Hematopoietic multipotent progenitor cell treated with erythropoietin and hydrocortisone succinate and interleukin-3 and kit ligand, for 17 days (in vitro differentiated cells): ENCODE results near the gene CMTM2.
"Not testable (repeated sequence)": the region's sequence is repeated elsewhere in the genome, so short reads cannot be mapped to it uniquely, and the experiment has no call there.

Source experiments
- DNase-seq: peaks from one replicate; pipeline ENCODE4 v3.0.0-alpha.2; 2015; ENCODE audit warnings: low spot score

CMTM2 gene

DNA sequence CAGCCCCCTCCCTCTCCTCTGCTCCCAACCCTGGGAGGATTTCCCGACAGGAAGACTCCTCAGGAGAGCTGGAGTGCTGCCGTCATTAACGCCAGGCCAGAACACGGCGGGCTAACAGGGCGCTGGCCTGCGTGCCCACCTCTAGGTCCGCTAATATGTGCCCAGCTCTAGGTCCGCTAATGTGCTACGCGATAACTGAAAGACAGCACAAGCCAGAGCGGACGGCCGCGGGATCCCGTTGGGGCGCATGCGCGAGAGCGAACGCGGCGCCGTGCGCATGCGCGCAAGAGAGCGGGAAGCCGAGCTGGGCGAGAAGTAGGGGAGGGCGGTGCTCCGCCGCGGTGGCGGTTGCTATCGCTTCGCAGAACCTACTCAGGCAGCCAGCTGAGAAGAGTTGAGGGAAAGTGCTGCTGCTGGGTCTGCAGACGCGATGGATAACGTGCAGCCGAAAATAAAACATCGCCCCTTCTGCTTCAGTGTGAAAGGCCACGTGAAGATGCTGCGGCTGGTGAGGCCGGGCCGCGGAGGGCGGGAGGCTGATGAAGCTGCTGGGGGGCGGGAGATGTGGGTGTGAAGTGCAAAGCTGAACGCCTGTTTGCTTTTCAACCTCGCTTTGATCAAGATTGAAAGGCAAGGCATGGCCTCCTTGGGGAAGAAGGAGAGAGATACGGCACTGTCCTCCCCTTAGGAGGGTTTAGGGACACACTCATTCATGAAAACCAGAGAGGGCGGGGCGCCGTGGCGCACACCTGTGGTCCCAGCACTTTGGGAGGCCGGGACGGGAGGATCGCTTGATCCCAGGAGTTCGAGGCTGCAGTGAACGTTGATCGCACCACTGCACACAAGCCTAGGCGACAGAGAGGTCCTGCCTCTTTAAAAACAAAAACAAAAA, 26.7 kb upstream of the CMTM2 start, which contains the start of gene CKLF:
CKLF (plus strand) TSS at position 291 of the 892 bp plus-strand sequence; CDS start at position 431, 140 bp downstream.
- DNase-seq: peak; percentile 96

DNA sequence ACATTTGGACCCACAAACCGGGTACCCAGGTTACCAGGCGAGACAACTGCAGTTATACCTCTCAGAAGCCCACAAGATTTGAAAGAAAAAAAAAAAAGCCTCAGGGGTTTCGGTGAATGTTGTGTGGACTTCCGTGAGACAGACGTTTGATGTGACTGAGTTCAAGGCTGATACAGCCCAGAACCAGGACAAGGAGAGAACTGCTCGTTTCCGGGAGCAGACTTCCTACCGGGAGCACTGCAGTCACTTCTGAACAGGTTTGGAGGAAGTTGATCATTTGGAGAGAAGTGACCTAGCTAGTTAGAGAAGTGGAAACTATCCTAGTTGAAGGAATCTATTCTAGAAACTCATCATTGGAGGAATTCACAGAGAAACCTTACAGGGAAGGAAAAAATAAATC, 26.0 kb upstream of the CMTM2 start:
- peak; percentile 14 for DNase-seq

DNA sequence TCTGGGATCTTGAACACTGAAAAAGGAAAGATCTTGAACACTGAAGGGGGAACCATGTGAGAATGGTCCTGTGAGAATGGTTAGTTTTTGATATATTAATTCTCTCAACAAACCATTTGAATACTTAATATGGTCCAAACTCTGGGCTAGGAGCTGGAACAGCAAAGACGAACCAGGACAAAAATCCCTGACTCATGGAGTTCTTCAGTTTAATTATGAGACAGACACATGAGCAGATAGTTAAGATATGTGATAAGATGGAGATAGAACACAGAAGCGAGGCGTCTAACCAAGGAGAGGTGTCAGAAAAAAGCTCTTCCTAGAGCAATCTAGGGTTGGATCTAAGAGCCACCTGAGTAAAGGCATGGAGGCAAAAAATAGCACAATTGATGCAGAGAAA, 25.2 kb upstream of the CMTM2 start:
- no peak for DNase-seq

DNA sequence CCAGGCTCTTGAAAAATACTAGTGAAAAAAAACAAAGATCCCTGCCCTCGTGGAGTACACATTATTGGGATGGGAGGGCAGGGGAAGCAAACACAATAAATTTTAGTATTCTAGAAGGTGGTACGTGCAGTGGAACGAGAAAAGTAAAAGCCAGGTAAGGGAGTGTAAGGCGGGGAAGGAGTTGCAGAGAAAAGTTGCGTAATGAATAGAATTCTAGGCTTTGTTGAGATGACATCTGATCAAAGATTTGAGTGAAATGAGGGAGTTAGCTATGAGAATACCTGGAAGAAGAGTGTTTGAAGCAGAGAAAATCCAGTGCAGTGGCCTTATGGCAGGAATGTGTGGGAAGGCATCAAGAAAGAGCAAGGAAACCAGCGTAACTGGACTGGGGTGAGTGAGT, 24.8 kb upstream of the CMTM2 start:
- DNase-seq: no peak

DNA sequence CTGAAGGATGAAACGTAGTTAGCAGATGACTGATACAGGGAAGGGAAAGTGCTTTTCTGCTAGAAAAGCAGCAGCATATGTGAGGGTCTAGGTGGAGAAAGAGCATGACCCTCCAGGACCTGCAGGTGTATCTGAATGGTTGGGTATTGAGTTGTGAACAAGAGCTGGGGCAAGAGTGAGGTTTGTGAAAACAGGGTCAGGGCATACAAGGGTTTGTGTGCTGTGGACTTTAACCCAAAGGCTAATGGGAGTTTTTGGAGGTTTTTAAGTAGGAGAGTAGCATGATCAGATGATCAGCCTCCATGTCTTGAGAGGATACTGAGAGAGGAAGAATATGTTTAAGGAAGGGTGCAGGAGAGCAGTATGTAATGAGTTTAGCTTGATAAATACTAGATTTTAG, 19.2 kb upstream of the CMTM2 start:
- no peak for DNase-seq

DNA sequence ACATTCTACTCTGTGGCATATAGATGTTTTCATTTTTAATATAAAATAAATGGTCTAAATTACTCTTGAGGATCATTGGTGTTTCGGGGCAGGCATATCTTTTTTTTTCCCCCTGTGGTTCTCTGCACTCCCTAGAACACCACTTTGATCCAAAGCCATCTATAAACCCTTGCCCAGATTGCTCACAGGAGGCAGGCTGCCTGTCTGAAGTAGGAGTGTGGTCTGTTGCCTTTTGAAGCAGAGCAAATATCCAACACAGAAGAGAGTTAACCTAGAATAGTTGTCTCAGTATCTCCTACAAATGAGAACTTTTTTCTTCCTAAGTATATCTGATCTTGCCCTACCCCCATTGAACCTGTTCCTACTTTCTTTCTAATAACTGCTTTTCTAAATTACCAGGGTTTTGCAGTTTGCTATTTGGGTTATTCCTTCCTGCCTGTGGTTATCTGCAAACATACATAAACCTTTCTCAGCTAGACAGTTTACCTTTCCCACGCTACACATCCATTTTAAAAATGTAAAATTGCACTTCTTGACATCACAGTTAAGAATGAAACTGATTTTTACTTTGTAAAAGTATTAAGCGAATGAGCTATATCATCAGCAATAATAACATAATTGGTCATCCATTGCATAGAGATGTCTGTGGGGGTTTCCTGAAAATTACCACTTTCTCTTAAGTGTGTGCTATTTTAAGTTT, 17.7 kb upstream of the CMTM2 start:
- DNase-seq: no peak

DNA sequence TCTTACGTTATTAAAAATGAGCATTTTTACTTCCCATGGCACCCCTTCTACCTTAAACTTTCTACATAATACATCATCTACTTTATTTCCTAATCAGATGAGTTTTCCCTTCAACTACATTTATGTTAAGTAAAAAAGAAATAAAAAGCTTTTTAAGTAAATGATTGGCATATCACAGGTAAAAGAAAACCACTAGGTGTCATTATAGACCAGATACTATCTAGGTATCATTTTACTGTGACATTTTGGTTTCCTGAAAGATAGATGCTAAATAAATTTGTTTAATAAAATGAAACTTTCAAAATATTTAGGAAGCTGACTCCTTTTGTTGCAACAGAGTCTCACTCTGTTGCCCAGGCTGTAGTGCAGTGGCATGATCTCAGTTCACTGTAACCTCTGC, 16.9 kb upstream of the CMTM2 start:
- no peak for DNase-seq

DNA sequence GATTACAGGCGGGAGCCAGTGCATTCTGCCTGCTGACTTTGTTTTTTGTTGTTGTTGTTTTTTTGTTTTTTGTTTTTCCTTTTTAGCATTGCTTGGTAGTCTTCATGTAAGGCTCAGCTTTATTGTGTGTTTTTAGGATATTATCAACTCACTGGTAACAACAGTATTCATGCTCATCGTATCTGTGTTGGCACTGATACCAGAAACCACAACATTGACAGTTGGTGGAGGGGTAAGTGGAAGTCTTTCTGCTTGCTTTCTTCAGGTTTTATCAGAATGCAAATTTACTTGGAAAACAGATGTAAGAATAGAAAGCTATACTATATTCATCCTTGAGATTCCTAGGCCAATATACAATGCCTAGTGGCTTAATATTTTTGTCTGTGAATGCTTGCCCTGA, 16.3 kb upstream of the CMTM2 start:
- DNase-seq: no peak

DNA sequence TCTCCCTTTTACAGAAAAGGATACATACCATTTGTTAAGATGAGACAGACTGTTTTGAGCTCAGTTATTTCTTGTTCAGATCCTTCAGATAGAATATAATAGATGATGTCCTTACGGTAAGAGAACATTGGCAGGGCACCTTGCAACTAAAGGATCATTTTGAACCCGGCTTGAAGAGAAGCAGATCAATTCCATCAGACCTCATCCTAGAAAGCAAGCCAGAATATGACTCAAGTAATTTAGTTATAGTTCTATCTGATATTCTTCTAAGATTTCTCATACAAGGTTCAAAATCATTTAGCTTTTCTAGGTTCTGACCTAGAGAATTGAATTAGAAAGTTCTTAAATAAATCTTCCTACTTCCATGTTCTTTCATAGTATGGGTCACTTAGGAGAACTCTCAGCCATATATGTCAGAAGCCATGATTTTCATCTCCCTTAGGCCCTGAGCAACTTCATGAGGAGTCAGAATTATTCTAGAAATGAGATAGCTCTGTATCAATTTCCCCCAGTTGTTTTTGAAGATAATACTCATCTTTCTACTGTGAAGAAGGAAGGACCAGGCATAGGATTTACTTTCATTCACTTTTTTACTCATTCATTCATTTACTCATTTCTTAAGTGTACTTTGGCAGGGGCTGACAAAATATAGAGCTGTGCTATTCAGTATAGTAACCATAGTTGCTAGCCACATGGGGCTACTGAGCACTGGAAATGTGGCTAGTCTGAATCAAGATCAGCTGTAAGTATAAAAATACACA, 15.5 kb upstream of the CMTM2 start:
- no peak for DNase-seq

DNA sequence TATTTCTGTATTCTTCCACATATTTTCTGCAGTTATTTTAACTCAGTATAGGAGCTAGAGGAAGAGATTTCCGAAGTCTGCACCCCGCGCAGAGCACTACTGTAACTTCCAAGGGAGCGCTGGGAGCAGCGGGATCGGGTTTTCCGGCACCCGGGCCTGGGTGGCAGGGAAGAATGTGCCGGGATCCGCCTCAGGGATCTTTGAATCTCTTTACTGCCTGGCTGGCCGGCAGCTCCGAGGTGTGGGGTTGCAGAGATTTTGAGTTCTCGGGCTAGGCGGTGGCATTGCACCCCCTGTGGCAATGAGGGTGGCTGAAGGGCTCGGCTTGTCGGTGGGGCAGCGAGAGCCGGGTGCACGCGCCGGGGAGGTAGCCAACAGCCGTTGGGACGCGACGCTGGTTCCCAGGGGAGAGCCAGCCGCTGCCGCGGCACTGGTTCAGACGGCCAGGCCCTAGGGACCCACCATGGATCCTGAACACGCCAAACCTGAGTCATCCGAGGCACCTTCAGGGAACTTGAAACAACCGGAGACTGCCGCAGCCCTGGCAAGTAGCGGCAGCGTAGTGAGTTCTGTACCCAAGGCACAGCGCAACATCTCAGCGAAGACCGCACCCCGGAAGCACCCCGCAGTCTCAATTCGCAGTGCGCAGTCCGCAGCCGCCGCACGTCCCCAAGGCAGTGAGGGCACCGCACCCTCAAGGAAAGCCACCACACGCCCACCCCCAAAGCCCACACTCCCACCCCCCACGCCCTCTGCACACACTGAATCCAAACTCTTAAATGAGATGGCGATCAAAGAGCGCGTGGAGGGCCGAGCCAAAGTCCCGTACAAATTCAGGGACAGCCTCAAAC, 13.0 kb upstream of the CMTM2 start, which contains the start of gene CMTM1:
CMTM1 (plus strand) TSS at position 389 of the 851 bp plus-strand sequence; CDS start at position 464, 75 bp downstream.
- no peak for DNase-seq

DNA sequence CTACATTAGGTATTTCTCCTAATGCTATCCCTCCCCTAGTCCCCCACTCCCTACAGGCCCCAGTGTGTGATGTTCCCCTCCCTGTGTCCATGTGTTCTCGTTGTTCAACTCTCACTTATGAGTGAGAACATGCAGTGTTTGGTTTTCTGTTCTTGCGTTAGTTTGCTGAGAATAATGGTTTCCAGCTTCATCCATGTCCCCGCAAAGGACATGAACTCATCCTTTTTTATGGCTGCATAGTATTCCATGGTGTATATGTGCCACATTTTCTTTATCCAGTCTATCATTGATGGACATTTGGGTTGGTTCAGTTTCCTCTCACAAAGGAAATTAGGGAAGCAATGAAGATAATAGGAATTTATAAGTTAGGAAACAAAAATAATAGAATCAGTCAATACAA, 12.0 kb upstream of the CMTM2 start:
- not testable (repeated sequence) for DNase-seq

DNA sequence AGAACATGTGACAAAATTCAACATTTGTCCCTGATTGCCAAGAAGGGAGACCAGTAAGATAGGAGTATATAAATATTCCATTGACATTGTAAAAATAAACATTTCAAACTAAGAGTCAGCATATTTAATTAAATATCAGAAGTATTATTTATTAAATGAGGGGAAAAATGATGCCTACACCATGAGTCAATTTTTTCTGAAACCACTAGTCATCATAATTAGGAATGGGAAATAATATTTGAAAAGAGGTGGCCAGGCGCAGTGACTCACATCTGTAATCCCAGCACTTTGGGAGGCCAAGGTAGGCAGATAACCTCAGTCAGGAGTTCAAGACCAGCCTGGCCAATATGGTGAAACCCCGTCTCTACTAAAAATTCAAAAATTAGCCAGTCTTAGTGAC, 10.9 kb upstream of the CMTM2 start:
- no peak for DNase-seq

DNA sequence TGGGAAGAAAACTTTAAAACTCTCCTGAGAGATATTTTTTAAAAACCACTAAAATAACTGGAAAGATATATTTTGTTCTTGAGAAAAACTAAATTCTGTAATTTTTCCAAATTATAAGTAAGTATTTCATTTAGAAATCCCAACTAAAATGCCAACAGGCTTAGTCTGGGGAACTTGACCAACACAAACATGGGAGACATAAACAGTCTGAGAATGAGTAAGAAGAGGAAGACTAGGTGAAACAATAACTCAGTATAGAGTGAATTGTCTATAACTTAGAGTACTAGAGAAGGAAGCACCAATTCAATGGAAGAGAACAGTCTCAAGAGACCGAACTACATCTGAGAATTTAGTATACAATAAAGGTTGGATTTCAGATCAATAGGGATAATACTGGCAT, 10.1 kb upstream of the CMTM2 start:
- DNase-seq: no peak

DNA sequence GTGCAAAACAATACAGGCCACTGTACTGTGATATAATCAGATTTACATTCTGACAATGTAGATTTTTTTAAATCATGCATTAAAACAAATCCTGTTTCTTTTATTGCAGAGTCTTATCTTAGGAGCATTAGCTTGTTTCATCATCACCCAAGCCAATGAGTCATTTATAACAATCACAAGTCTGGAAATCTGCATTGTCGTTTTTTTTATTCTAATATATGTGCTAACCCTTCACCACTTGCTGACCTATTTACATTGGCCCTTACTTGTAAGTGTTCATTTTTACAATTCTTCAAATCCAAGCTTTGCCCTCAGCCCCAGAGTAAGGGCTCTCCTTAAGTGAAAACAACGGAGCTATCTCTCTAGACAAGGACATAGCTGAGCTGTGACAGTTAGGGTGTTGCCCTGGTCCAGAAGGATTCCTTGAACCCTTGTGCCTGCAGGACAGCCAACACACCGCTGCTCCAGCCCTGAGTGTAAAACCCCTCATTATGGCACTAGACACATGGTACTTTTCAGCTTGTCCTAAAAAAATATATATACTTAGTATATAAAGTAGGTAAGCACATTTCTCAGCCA, 9.3 kb upstream of the CMTM2 start:
- no peak for DNase-seq

DNA sequence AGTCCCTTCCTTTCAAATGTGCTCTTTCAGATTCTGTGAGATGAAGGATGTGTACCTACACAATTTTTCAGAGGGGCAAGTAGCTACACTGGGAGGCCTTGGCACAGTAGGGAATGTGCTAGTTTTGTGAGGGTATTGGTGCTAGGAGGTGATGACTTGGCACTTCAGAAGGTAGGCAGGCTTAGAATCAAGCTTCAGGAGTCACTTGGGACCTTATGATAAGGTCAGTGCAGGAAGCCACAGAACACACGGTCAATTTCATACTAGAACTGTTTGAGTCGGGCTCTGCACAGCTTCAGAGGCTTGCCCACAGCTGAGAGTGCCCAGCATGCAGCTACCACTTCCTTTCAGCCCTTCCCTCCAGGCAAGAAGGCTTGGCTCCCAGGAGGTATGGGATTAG, 6.9 kb upstream of the CMTM2 start:
- DNase-seq: peak; percentile 16

DNA sequence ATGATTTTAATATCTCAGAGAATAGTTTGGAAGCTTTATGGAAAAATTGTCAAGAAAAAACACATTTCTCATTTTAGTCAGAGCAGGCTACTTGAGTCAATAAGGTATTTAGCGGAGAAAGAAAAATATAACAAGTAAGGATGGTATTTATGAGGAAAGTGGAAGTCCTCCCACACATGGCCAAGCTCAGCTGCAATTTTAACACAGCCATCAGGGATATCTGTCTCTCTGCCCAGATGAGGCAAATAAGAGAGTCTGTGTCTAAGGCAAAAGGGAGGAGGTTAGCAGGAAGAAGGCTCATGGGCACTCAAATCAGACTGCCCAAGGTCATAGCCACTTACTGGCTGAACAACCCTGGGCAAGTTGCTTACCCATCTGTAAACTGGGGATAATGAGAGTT, 5.2 kb upstream of the CMTM2 start:
- no peak for DNase-seq

DNA sequence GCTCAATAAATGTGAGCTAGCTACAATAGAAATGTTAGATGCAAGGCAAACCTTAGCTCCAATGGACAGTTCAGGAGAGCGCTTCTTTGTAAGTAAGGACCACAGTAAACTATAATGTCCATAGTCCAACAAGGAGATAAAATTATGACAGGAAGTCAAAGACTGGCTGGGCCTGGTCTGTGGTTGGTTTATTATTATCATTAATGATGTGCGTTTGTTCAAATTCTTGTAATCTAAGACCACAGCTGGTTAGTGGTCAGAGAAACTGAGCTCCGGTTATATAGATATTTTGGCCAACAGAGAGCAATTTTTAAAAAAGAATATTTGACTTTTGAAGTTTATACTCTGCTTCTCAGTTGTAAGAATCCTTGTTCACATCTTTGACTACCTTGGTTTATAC, 4.7 kb upstream of the CMTM2 start:
- DNase-seq: no peak

DNA sequence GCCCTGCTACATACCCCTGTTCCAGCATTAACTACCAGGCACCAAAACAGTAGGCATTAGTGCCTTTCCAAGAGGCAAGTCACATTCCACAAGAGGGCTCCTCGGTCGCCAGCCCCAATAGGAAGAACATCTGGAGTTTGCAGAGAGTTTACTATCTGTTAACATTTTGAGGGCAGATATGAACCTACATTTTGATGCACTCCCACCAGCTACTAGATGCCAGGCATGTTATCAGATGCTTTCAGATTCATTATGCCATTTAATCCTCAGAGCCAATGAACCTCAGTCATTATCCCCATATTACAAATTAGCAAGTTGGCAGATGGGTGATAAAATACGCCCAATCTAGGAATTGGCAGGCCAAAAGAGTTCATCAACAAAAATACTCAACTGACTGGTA, 4.2 kb upstream of the CMTM2 start:
- DNase-seq: no peak

DNA sequence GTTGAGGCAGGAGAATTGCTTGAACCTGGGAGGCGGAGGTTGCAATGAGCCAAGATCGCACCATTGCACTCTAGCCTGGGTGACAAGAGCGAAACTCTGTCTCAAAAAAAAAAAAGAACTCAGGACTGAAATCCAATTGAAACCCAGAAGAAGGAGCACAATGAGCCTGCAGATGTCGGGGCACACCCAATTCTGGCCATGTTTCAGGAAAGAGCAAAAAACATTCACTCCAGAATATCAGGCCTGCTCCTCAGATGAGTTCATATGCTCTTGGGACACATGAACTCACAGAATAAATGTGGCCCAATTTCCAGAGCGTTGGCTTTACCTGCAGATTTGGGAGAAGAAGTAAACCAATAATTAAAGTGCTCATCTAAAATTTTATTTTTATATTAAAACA, 3.0 kb upstream of the CMTM2 start:
- DNase-seq: no peak

DNA sequence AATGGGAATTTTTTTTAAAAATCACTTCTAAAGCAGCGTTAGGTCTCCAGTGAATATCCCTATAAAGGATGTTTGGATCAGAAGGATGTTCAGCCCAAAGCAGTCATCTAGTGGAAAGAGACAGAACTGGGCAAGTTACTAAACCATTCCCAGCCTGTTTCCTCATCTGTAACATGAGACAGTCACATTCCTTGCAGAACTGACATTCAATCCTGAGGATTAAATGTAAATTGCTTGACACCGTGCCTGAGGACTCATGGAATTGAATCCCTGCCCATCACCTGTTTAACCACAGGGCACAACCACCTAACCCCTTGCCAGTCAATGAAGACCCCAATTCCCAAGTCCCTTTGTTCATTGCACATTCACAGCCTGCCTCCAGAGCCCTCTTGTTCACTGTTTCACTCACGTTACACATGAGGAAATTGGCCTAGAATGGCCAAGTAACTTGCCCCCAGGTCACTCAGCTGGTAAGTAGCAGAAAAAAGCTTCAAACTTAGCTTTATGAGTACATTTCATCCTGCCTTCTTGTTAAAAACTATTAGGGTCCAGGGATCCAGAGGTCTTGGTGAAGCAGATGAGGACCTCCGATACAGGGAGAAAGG, 1.4 kb downstream of the CMTM2 start:
- DNase-seq: no peak
